PC-3 (cell line): ENCODE measurements around the gene UBQLN2. TPM values are rescaled to one million over a fixed set of nuclear protein-coding genes. Genes with fewer than 3 reads are reported as not detected.
"Not testable (repeated sequence)": the region's sequence is repeated elsewhere in the genome, so short reads cannot be mapped to it uniquely, and the experiment has no call there.

Experiments
- ATAC-seq: fragments of 200-7000 bp; cut with Tn5 transposase; 2 replicates; pipeline ENCODE4 v1.9.1; 2020; ENCODE audit warnings: mild to moderate bottlenecking, moderate library complexity
- BruUV-seq: library from RNA; stranded (reverse); fragments of 400-500 nt; replicated peaks from 2 replicates; lab custom pipeline; 2021; lab: Mats Ljungman, UMichigan
- CTCF ChIA-PET: fragments of 300-600 bp; sonication (Branson Sonifier 250); formaldehyde crosslinking; loops from one replicate; lab custom pipeline; 2022; ENCODE audit warnings: antibody characterized with exemption; lab: Charles Lee
- POLR2A ChIA-PET: fragments of 300-600 bp; sonication (Branson Sonifier 250); formaldehyde crosslinking; loops from one replicate; lab custom pipeline; 2022; ENCODE audit warnings: antibody characterized with exemption; ENCODE audit not compliant: unreplicated experiment; lab: Charles Lee
- DNase-seq: peaks from one replicate; pipeline ENCODE4 v3.0.0-alpha.2; 2015
- H2AFZ ChIP-seq: fragments of 300-600 bp; sonication (generic); 2 replicates; pipeline ENCODE4 v1.6.0; 2016; ENCODE audit warnings: antibody characterized with exemption, low read length
- H3F3A ChIP-seq: fragments of 300-600 bp; sonication (generic); one replicate; pipeline ENCODE4 v1.6.0; 2017; ENCODE audit warnings: antibody characterized with exemption, low read length, control low read depth, mild to moderate bottlenecking; ENCODE audit not compliant: unreplicated experiment
- H3K27ac ChIP-seq: fragments of 300-600 bp; sonication (generic); 2 replicates; pipeline ENCODE4 v1.5.1; 2016; ENCODE audit warnings: mild to moderate bottlenecking, low read length
- H3K27me3 ChIP-seq: fragments of 300-600 bp; sonication (generic); 2 replicates; pipeline ENCODE4 v1.6.1; 2016; ENCODE audit warnings: low read length, mixed read lengths
- H3K36me3 ChIP-seq: fragments of 300-600 bp; sonication (generic); 2 replicates; pipeline ENCODE4 v1.6.1; 2016; ENCODE audit warnings: low read depth, mixed run types, low read length, mixed read lengths
- H3K4me1 ChIP-seq: fragments of 300-600 bp; sonication (generic); 2 replicates; pipeline ENCODE4 v1.5.1; 2016; ENCODE audit warnings: low read length; ENCODE audit not compliant: insufficient read depth
- H3K4me2 ChIP-seq: fragments of 300-600 bp; sonication (generic); 2 replicates; pipeline ENCODE4 v1.6.0; 2016; ENCODE audit warnings: low read length
- H3K4me3 ChIP-seq: fragments of 300-600 bp; sonication (generic); 2 replicates; pipeline ENCODE4 v1.5.1; 2016; ENCODE audit warnings: mild to moderate bottlenecking, low read length, mixed read lengths
- H3K79me2 ChIP-seq: fragments of 300-600 bp; sonication (generic); 2 replicates; pipeline ENCODE4 v1.6.1; 2017; ENCODE audit warnings: low read length, mixed read lengths
- H3K9ac ChIP-seq: fragments of 300-600 bp; sonication (generic); 2 replicates; pipeline ENCODE4 v1.6.0; 2016; ENCODE audit warnings: mild to moderate bottlenecking, low read length
- H3K9me2 ChIP-seq: fragments of 300-600 bp; sonication (generic); replicated peaks from 2 replicates; pipeline ENCODE4 v1.6.1; 2016; ENCODE audit warnings: mixed run types, low read length, mixed read lengths
- H3K9me3 ChIP-seq: fragments of 300-600 bp; sonication (generic); 2 replicates; pipeline ENCODE4 v1.6.1; 2016; ENCODE audit warnings: low read length, mixed read lengths
- H4K20me1 ChIP-seq: fragments of 300-600 bp; sonication (generic); 2 replicates; pipeline ENCODE4 v1.6.1; 2016; ENCODE audit warnings: low read length, mixed read lengths
- CTCF ChIP-seq: fragments of 300-600 bp; sonication (generic); conservative IDR thresholded peaks from 2 replicates; pipeline ENCODE4 v1.5.1; 2017; ENCODE audit warnings: antibody characterized with exemption, low read depth, mild to moderate bottlenecking, low read length
- EZH2 ChIP-seq: fragments of 300-600 bp; sonication (generic); IDR thresholded peaks from one replicate; pipeline ENCODE4 v1.6.1; 2017; ENCODE audit warnings: antibody characterized with exemption, mild to moderate bottlenecking, low read length; ENCODE audit not compliant: unreplicated experiment
- EZH2phosphoT487 ChIP-seq: fragments of 300-600 bp; sonication (generic); IDR thresholded peaks from 2 replicates; pipeline ENCODE4 v1.6.1; 2018; ENCODE audit warnings: mild to moderate bottlenecking, antibody characterized with exemption, low read length, borderline replicate concordance
- intact Hi-C: fragments of 100-400 bp; cut with micrococcal nuclease; formaldehyde crosslinking; loops from 2 replicates; pipeline ENCODE4 v1.9.0; 2023
- total RNA-seq: library from RNA; depleted of rRNA; stranded (reverse); fragments of >200 nt; gene quantifications from 2 replicates; pipeline ENCODE4 v1.2.3, GENCODE V29; 2014

UBQLN2 gene
- total RNA-seq, 1 experiment from 2014 or later: 9.7 TPM

GRCh38 chrX:56588397-56589188 lies 25.2 kb downstream of the UBQLN2 start:
- intact Hi-C loops: no loop called here
- no peaks in the 10 kb centered on the region for H3F3A ChIP-seq
- H2AFZ ChIP-seq: no peak overlapping the region
- H3K9me2 ChIP-seq: no peaks in the 10 kb centered on the region
- no peaks in the 10 kb centered on the region for H4K20me1 ChIP-seq
- H3K4me2 ChIP-seq: no peak overlapping the region
- H3K9ac ChIP-seq: no peak overlapping the region
- ChIA-PET POLR2A (no interaction called here), CTCF (no interaction called here)
- no peak for TF ChIP-seq EZH2phosphoT487
- TF ChIP-seq CTCF: no peak
- no peak for TF ChIP-seq EZH2
- no peaks in the 10 kb centered on the region for H3K79me2 ChIP-seq
- H3K4me3 ChIP-seq: no peak overlapping the region
- H3K9me3 ChIP-seq: no peaks in the 10 kb centered on the region
- no peaks in the 10 kb centered on the region for H3K4me1 ChIP-seq
- no peaks in the 10 kb centered on the region for H3K27me3 ChIP-seq
- ATAC-seq (no peak), DNase-seq (no peak)
- BruUV-seq: no TSS peak
- no peak overlapping the region for H3K27ac ChIP-seq
- no peaks in the 10 kb centered on the region for H3K36me3 ChIP-seq

GRCh38 chrX:56591830-56592229 lies 28.4 kb downstream of the UBQLN2 start:
- H3K27ac ChIP-seq, H3K36me3 ChIP-seq, H3K79me2 ChIP-seq, H3F3A ChIP-seq, ATAC-seq, intact Hi-C loops, H3K9ac ChIP-seq, H3K27me3 ChIP-seq, BruUV-seq, DNase-seq, H2AFZ ChIP-seq, CTCF ChIA-PET, H4K20me1 ChIP-seq, H3K4me2 ChIP-seq, H3K9me2 ChIP-seq, H3K4me3 ChIP-seq, POLR2A ChIA-PET, H3K4me1 ChIP-seq, H3K9me3 ChIP-seq: not testable (repeated sequence)

GRCh38 chrX:56600141-56600540 lies 36.7 kb downstream of the UBQLN2 start:
- ChIA-PET CTCF (no interaction called here), POLR2A (no interaction called here)
- H3K4me2 ChIP-seq: no peak overlapping the region
- H4K20me1 ChIP-seq: no peaks in the 10 kb centered on the region
- H3K27me3 ChIP-seq: no peaks in the 10 kb centered on the region
- BruUV-seq: no TSS peak
- H3K27ac ChIP-seq: no peak overlapping the region
- H3K9me3 ChIP-seq: no peaks in the 10 kb centered on the region
- no peaks in the 10 kb centered on the region for H3K9me2 ChIP-seq
- intact Hi-C loops: no loop called here
- H3K4me3 ChIP-seq: no peak overlapping the region
- no peaks in the 10 kb centered on the region for H3K79me2 ChIP-seq
- no peaks in the 10 kb centered on the region for H3K4me1 ChIP-seq
- no peaks in the 10 kb centered on the region for H3K36me3 ChIP-seq
- no peak overlapping the region for H3K9ac ChIP-seq
- ATAC-seq (no peak), DNase-seq (no peak)
- TF ChIP-seq CTCF (no peak), EZH2phosphoT487 (no peak), EZH2 (no peak)
- no peaks in the 10 kb centered on the region for H3F3A ChIP-seq
- H2AFZ ChIP-seq: no peak overlapping the region
